Measurements from ENCODE around the gene HNRNPA2B1.
"Not testable (repeated sequence)": the region's sequence is repeated elsewhere in the genome, so short reads cannot be mapped to it uniquely, and the experiment has no call there.

Gene HNRNPA2B1

GRCh38 chr7:26149391-26149977 lies 51.1 kb downstream of the HNRNPA2B1 start:
- TF ChIP-seq, protein P1, sequence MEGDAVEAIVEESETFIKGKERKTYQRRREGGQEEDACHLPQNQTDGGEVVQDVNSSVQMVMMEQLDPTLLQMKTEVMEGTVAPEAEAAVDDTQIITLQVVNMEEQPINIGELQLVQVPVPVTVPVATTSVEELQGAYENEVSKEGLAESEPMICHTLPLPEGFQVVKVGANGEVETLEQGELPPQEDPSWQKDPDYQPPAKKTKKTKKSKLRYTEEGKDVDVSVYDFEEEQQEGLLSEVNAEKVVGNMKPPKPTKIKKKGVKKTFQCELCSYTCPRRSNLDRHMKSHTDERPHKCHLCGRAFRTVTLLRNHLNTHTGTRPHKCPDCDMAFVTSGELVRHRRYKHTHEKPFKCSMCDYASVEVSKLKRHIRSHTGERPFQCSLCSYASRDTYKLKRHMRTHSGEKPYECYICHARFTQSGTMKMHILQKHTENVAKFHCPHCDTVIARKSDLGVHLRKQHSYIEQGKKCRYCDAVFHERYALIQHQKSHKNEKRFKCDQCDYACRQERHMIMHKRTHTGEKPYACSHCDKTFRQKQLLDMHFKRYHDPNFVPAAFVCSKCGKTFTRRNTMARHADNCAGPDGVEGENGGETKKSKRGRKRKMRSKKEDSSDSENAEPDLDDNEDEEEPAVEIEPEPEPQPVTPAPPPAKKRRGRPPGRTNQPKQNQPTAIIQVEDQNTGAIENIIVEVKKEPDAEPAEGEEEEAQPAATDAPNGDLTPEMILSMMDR (IDR thresholded peaks at IDR 0.05; ENCODE audit: low read depth, low read length) = no peak
- no peak for DNase-seq (ENCODE audit: extremely low read depth, low read depth)

DNA sequence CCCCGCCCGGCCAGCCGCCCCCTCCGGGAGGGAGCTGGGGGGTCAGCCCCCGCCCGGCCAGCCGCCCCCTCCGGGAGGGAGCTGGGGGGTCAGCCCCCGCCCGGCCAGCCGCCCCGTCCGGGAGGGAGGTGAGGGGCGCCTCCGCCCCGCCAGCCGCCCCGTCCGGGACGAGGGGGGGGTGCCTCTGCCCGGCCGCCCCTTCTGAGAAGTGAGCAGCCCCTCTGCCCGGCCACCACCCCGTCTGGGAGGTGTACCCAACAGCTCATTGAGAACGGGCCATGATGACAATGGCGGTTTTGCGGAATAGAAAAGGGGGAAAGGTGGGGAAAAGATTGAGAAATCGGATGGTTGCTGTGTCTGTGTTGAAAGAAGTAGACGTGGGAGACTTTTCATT lies 52.2 kb downstream of the HNRNPA2B1 start:
- not testable (repeated sequence) for DNase-seq (ENCODE audit: extremely low read depth, low read depth)

GRCh38 chr7:26147646-26148306 lies 52.8 kb downstream of the HNRNPA2B1 start:
- DNase-seq (ENCODE audit: extremely low read depth, low read depth) = not testable (repeated sequence)

DNA sequence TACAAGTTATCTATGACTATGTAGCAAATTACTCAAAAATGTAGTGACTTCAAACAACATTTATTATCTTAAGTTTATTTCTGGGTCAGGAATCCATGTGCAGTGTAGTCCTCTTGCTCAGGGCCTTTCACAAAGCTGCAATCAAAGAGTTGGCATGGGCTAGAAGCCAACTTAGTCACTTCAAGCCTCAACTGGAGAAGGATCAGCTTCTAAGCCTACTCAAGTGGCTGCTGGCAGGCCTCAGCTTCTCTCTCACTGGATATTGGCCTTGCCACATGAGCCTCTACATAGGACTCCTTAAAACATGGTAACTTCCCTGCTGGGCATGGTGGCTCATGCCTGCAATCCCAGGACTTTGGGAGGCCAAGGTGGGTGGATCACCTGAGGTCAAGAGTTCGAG lies 53.5 kb downstream of the HNRNPA2B1 start:
- no peak for DNase-seq (ENCODE audit: extremely low read depth, low read depth)

GRCh38 chr7:26145238-26145637 lies 55.3 kb downstream of the HNRNPA2B1 start:
- no peak for DNase-seq (ENCODE audit: extremely low read depth, low read depth)
- TF ChIP-seq, protein P1 (IDR thresholded peaks at IDR 0.05; ENCODE audit: low read depth, low read length) = no peak

More for the DNA sequence above, 53.5 kb downstream of the HNRNPA2B1 start:
- TF ChIP-seq, protein P1 (IDR thresholded peaks at IDR 0.05; ENCODE audit: low read depth, low read length) = no peak

DNA sequence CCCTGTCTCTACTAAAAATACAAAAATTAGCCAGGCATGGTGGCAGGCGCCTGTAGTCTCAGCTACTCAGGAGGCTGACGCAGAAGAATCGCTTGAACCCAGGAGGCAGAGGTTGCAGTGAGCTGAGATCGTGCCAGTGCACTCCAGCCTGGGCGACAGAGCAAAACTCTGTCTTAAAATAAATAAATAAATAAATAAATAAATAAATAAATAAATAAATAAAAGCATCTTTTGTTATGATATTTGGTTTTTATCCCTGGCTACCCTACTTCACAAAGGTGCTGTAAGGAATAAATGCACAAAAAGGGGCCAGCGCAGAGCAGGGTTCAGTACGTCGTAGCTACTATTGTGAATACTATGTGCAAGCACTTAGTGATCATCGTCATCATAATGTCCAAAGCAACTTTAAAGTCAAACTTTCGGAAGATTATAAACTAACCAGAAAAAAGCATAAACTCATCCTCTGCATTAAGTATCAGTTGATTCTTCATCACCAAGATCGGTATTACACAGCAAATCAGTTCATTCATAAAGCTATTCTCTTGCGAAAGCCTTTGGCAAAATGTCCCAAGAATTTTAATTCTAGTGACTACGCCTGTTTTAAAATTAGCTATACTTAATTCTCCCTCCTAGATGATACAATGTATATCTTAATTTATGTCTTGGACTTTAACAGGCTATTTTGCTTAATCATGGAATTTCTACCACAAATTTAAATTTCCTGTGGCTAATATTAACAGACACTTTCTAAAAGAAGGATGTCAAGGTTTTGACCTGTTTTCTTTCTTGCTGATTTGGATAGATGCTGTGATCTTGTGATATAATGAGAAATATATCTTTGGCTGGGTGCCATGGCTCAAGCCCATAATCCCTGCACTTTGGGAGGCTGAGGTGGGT lies 56.1 kb downstream of the HNRNPA2B1 start:
- TF ChIP-seq, protein P1 (IDR thresholded peaks at IDR 0.05; ENCODE audit: low read depth, low read length) = no peak
- DNase-seq (ENCODE audit: extremely low read depth, low read depth) = no peak

- no peak for DNase-seq (ENCODE audit: extremely low read depth, low read depth)
- TF ChIP-seq, protein P1 (IDR thresholded peaks at IDR 0.05; ENCODE audit: low read depth, low read length) = no peak
Measured at GRCh38 chr7:26143298-26144048, 57.1 kb downstream of the HNRNPA2B1 start.

Measured in AG09319 (cell line).